Right lobe of liver (tissue), 4 donors: ENCODE data around the gene GATD1.

Source experiments
- CTCF ChIP-seq, 4 donors: fragments of 200-600 bp in 3 of 4; fragments of 450-650 bp in 1 of 4; IDR thresholded peaks; one replicate each; pipeline versions ENCODE4 v1.5.1 to v1.8.0; 2016 to 2022; ENCODE audit warnings: antibody characterized with exemption in 4 of 4, mild to moderate bottlenecking in 2 of 4
- POLR2A ChIP-seq: fragments of 450-650 bp; IDR thresholded peaks from one replicate; pipeline ENCODE4 v1.6.1; 2017; ENCODE audit warnings: antibody characterized with exemption, mild to moderate bottlenecking
- donor health status: DM: no; HTN: no; CAD: no.
- donor health status: DM: no; HTN: no; CAD: no.
- donor health status: DM: no; HTN: yes; CAD: no.

GRCh38 chr11:737366-737765 lies 39.9 kb downstream of the GATD1 start:
- TF ChIP-seq CTCF (IDR thresholded peaks at IDR 0.05) (no peak), POLR2A (no peak)
